Adipose tissue (tissue), 3 donors: ENCODE data around the gene GDI1. TPM values are rescaled to one million over a fixed set of nuclear protein-coding genes. Genes with fewer than 3 reads are reported as not detected.

Source experiments
- H3K27ac ChIP-seq: one replicate; pipeline ENCODE4 v1.5.1; 2013; ENCODE audit warnings: low read depth, low read length
- WGBS, 3 donors: extraction: QIAGEN DNeasy Blood & Tissue Kit; methylation state at CpG; one replicate each; pipeline ENCODE4 v1.1.7; 2013; 5-methylcytosine and 5-hydroxymethylcytosine counted together
- polyA plus RNA-seq, 3 donors: library from polyadenylated mRNA; stranded (reverse); fragments of 200-250 nt; gene quantifications; one replicate each; pipeline ENCODE4 v1.2.3, GENCODE V29; 2013
- donor health status: healthy with polysubstance abuse.
- donor health status: Bipolar disorder and iron deficiency.
- donor health status: healthy.

Gene GDI1
- polyA plus RNA-seq, 3 donors: 50.7 to 95.3 (median 94.8) TPM

DNA sequence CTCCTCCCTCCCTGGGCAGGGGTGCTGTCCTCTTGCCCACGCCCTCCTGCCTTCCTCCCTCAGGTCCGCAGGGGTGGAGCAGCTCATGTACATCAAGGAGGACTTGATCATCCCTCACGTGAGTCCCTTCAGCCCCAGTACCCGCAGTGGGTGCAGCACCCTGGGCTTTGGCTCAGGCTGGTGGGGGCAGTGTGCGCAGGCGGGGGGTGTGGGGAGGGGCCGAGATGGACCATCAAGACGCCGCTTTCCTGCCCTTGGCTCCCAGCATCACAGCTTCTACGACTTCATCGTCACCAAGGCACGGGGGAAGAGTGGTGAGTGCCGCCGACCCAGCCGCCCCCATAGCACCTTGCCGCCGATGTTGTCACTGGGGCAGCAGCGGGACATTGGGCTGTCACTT, 12.7 kb downstream of the GDI1 start:
- WGBS, 3 donors: 87 to 94% (median 89%) methylated on average over 12 to 18 of the region's 18 CpGs

DNA sequence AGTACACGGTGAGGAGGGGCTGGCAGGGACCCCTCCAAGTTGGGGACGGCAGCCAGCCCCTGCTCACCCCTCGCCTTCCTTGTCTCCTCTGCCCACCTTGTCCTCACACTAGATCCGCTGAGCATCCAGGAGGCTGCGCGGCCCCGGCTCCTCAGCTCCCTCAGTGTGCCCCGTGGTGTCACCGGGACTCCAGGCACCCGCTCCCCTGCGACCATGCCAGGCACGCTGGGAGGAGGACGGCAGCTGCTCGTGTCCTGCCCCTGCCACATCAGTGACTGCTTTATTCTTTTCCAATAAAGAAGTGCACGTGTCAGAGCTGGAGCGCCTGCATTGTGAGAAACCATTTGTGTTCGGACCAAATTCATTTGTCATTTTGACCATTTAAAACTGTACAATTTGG, 13.4 kb downstream of the GDI1 start:
- 89 to 98% (median 94%) methylated on average over 15 to 17 of the region's 17 CpGs for whole genome bisulfite sequencing, 3 donors
- no peak overlapping the region for H3K27ac ChIP-seq

More for the DNA sequence above, 12.7 kb downstream of the GDI1 start:
- no peak overlapping the region for H3K27ac ChIP-seq

DNA sequence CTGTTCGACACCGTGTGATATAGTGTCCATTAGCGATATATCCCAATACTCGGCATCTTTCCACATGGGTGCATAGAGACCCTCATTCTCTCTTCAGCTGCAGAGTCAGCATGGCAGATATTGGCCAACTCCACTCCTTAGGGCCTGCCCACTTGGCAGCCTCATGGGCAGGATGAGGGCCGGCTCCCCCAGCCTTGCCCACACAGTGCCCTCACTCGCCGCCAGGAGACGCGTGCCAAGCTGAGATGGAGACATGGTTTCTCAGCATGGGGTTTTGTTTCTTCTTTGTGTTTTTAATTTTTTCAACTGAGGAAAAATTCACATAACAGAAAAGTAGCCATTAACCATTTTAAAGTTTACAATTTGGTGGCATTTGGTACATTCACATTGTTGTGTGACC, 15.9 kb downstream of the GDI1 start:
- no peak overlapping the region for H3K27ac ChIP-seq
- WGBS, 3 donors: 89 to 90% (median 89%) methylated on average over 9 of the region's 9 CpGs

DNA sequence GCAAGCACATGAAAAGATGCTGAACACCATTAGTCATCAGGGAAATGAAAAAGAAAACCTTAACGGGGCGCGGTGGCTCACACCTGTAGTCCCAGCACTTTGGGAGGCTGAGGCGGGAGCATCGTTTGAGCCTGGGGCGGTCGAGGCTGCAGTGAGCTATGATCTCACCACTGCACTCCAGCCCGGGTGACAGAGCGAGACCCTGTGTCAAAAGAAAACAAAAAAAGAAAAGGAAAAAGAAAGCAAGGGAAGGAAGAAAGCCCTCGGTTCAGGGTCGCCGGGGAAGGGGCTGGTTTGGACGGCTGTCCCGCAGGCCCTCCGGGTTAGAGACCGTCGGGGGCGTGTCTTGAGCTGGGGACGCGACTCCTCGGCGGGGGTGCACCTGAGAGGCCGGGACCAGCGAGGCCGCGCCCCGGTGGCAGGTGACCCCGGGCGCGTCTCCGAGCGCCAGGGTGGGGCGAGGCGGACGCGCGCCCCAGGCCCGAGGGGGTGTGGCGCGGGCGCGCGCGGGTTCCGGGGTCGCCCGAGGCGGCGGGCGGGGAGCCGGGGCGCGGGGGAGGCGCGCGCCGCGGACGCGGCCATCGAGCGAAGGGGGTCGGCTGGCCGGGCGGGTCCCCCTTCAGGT, 20.6 kb downstream of the GDI1 start:
- WGBS, 3 donors: 4 to 30% (median 5%) methylated on average over 22 to 60 of the region's 65 CpGs
- H3K27ac ChIP-seq: no peak overlapping the region

DNA sequence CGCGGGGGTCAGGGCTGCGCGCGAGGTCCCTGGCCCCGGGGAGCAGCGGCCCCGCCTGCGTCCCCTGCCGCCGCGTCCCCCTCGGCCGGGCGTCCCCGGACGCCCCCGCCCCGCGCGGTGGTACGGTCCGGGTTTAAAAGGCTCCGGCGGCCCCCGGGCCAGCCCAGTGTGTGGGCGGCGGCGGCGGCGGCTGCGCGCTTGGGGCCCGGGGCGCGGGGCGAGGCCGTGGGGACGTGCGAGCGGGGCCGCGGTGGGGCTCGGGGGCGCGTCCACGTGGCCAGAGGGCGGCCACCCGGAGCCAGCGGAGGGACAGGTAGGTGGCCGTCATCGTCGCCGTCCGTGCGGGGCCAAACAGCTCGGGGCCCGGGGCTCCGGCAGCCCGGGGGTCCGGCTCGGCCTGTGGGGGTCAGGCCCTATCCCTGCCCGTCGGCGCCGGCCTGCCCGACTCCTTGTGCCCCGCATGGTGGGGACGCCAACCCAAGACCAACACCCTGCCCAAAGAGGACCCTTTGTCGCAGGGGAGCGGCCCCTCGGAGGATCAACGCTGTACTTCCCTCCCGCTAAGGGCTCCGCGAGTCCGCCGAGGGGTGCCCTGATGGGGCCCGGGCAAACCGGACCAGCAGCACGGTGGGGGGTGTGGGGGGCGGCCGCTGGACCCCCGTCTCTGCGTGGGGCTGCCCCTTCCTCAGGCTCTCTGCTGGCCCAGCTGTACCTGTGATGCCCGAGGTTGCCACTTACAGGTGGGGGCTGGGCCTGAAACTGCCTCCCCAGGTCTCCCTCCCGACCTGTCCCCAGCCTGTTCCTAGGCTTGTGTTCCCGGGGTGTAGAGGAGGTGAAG, 21.4 kb downstream of the GDI1 start, which contains the start of gene PLXNA3:
PLXNA3 (plus strand) TSS at position 166 of the 838 bp plus-strand sequence. CDS start 1,903 bp downstream, outside the sequence.
- 0 to 30% (median 1%) methylated on average over 32 to 65 of the region's 88 CpGs for WGBS, 3 donors
- H3K27ac ChIP-seq: no peak within 1 kb of the TSS

DNA sequence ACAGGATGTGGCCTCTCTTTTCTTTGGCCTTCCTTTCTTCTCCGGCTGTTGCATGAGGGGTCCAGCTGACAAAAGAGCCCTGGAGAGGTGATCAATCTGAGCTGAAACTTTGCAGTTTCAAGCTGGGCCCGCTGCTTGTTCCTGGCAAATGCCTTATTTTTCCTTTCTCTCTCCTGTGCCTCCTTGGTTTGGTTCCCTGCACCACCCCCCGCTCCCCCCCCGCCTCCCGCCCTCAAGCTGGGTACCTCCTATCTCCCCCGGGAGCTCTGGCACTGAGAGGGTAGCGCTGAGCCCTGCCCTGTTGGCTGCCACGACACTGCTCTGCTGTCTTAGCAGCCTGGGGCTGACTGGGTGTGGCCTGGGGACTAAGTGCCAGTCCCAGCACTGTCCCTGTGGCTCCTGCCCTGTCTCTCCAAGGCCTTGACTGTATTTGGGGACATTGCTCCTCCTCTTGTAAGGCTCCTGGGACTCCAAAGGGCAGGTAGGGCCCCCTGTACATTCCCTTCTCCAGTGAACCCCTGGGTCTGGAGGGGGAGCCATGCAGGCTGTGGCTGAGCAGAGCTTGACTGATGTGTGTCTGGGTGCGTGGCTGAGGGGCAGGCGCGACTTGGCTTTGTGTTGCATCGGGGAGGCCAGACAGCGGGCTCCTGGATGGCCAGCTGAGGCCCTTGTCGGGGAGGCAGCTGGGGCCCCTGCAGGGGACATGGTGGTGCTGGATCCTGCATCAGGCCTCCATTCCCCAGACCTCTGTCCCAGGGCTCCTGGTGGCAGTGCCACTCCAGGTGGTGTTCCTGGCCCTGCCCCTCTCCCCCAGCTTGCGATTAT, 22.2 kb downstream of the GDI1 start:
- no peak overlapping the region for H3K27ac ChIP-seq
- 28 to 45% (median 44%) methylated on average over 8 to 12 of the region's 15 CpGs for WGBS, 3 donors

DNA sequence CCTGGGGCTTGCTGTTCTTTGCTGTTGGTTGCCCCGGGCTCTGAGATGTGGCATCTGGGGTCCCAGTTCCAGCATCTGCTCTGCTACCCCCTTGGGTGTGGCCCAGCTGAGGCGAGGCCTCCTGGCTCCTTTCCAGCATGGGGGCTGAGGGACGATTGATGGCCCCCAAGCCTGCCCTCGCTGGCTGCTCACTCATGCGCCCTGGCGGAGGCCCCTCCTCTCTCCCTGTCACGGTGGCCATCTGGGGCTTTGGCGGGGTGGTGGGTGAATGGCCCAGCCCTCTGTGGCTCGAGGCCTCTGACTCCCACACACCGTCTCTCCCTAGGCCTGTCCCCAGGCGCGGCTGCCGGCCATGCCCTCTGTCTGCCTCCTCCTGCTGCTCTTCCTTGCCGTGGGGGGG, 22.9 kb downstream of the GDI1 start:
- WGBS, 3 donors: 63 to 80% (median 66%) methylated on average over 5 to 14 of the region's 14 CpGs
- H3K27ac ChIP-seq: no peak overlapping the region

DNA sequence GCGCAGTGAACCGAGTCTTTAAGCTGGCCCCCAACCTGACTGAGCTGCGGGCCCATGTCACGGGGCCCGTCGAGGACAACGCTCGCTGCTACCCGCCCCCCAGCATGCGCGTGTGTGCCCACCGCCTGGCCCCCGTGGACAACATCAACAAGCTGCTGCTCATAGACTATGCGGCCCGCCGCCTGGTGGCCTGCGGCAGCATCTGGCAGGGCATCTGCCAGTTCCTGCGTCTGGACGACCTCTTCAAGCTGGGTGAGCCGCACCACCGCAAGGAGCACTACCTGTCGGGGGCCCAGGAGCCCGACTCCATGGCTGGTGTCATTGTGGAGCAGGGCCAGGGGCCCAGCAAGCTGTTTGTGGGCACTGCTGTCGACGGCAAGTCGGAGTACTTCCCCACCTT, 23.4 kb downstream of the GDI1 start:
- WGBS, 3 donors: 86 to 90% (median 86%) methylated on average over 17 to 26 of the region's 26 CpGs

DNA sequence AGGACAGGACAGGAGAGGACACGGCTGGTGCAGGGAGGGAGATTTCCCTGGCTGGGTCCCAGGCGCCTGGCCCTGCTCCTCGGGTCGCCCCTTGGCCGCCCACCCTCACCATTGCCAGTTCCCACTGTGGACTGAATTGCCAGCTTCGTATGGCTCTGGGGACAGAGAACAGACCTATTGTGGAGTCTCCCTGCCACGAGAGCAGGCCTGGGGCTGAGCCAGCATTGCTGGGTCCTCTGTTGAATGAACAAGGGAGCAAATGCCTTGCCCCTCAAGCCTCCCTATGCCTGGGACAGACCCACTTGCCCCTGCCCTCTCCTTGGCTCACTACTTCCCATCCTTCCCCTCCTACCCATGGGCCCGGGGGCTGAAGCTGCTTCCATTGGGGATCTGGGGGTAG, 25.4 kb downstream of the GDI1 start:
- 82 to 90% (median 83%) methylated on average over 2 to 8 of the region's 8 CpGs for WGBS, 3 donors
- no peak overlapping the region for H3K27ac ChIP-seq

More for the DNA sequence above, 23.4 kb downstream of the GDI1 start:
- H3K27ac ChIP-seq: no peak overlapping the region

DNA sequence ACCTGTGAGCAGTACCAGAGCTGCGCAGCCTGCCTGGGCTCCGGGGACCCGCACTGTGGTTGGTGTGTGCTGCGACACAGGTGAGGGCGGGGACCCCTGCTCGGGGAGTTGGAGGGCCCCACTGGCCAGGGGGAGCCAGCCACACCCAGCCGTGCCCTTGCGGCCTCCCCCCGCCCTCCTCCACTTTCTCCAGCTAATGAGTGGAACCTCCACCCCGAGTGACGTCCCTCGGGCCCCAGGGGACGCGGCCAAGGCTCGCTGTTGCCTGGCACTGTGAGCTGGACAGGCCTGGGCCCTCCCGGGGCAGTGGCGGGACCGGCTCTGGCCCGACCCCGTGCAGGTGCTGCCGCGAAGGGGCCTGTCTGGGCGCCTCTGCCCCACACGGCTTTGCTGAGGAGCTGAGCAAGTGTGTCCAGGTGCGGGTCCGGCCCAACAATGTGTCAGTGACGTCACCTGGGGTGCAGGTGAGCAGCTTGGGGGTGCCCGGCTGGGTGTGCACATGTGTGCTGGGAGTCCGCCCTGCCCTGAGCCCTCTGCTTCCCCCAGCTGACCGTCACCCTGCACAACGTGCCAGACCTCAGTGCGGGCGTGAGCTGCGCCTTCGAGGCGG, 26.8 kb downstream of the GDI1 start:
- 91 to 94% (median 94%) methylated on average over 19 to 36 of the region's 36 CpGs for WGBS, 3 donors
- no peak overlapping the region for H3K27ac ChIP-seq

DNA sequence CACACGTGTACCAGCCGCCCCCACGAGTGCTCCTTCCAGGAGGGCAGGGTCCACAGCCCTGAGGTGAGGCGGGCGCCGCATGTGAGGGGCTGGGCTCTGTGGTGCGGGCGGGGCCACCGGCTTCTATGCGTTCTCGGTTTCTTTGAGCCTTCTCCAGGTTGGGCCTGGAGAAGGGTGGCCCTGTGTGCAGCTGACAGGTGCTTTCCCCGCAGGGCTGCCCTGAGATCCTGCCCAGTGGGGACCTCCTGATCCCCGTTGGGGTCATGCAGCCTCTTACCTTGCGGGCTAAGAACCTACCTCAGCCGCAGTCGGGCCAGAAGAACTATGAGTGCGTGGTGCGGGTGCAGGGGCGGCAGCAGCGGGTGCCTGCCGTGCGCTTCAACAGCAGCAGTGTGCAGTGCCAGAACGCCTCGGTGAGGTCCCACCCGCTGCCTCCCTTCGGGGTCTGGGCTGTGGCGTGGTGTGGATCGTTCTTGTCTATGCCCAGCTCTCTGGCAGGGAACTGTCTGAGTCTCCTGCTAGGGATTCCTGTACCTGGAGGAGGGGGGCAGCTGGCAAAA, 27.9 kb downstream of the GDI1 start:
- H3K27ac ChIP-seq: no peak overlapping the region
- 91 to 97% (median 93%) methylated on average over 18 to 28 of the region's 28 CpGs for WGBS, 3 donors

DNA sequence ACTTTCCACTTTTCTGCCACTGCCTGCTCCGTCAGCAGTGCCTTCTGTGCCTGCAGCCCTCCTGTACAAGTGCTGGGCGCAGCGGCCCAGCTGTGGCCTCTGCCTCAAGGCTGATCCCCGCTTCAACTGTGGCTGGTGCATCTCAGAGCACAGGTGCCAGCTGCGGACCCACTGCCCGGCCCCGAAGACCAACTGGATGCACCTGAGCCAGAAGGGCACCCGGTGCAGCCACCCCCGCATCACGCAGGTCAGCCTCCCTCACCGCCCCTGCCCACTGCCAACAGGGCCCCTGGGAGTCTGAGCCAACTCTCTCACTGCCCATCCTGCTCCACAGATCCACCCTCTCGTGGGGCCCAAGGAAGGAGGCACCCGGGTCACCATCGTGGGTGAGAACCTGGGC, 28.6 kb downstream of the GDI1 start:
- WGBS, 3 donors: 91 to 95% (median 95%) methylated on average over 9 to 14 of the region's 14 CpGs
- no peak overlapping the region for H3K27ac ChIP-seq

DNA sequence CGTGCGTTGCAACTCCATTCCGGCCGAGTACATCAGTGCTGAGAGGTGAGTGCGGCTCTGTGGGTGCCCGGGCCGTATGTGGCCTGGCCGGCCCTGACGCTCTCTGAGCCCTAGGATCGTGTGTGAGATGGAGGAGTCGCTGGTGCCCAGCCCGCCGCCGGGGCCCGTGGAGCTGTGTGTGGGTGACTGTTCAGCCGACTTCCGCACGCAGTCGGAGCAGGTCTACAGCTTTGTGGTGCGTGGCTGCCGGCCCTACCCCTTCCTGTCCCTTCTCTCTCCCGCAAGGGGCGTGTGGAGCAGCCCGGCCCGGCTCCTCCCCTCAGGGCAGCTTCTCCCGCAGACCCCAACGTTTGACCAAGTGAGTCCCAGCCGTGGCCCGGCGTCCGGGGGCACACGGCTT, 29.1 kb downstream of the GDI1 start:
- WGBS, 3 donors: 93 to 94% (median 94%) methylated on average over 19 to 32 of the region's 32 CpGs
- no peak overlapping the region for H3K27ac ChIP-seq

DNA sequence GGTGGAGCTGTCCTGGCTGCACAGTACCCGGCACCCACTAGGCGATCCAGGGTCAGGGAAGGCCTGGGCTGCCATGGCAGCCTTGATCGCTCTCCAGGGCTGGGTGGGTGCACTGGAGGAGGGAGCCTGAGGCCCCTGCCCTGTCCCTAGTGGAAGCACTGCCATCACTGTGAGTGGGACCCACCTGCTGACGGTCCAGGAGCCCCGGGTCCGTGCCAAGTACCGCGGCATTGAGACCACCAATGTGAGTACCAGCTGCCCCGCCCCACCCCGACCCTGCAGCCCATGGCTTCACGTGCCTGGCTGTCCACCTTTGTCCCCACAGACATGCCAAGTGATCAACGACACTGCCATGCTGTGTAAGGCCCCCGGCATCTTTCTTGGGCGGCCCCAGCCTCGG, 30.0 kb downstream of the GDI1 start:
- WGBS, 3 donors: 92 to 100% (median 94%) methylated on average over 7 to 15 of the region's 15 CpGs
- no peak overlapping the region for H3K27ac ChIP-seq

DNA sequence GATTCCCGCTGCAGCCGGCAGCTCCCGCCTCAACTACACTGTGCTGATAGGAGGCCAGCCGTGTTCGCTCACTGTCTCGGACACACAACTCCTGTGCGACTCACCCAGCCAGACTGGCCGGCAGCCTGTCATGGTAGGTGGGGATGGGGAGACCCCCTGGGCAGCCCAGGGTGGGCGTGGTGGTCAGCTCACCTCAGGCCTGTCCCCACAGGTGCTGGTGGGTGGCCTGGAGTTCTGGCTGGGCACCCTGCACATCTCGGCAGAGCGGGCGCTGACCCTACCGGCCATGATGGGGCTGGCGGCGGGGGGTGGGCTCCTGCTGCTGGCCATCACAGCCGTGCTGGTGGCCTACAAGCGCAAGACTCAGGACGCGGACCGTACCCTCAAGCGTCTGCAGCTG, 30.6 kb downstream of the GDI1 start:
- H3K27ac ChIP-seq: no peak overlapping the region
- 95 to 99% (median 96%) methylated on average over 10 to 21 of the region's 21 CpGs for WGBS, 3 donors

DNA sequence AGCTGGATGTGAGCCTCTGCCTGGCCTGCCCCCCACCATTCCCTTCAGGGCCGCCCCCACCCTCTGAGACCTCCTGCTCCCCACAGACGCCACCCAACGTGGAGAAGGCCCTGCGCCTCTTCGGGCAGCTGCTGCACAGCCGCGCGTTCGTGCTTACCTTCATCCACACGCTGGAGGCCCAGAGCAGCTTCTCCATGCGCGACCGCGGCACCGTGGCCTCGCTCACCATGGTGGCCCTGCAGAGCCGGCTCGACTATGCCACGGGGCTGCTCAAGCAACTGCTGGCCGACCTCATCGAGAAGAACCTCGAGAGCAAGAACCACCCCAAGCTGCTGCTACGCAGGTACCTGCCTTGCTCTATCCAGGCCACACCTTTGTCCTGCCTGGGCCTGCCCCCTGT, 31.3 kb downstream of the GDI1 start:
- H3K27ac ChIP-seq: no peak overlapping the region
- 95% methylated on average over 13 to 23 of the region's 23 CpGs for WGBS, 3 donors

DNA sequence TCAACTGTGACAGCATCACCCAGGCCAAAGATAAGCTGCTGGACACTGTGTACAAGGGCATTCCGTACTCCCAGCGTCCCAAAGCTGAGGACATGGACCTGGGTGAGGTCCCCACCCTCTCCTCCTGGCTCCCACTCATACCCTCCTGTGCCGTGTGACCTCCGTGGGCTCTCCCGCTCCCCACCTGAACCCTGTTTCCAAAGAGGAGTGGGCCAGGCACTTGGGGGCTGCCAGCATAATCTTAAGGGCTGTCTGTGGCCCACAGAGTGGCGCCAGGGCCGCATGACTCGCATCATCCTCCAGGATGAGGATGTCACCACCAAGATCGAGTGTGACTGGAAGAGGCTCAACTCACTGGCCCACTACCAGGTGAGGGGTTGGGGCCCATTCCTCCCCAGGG, 32.2 kb downstream of the GDI1 start:
- 89 to 90% (median 89%) methylated on average over 4 to 9 of the region's 9 CpGs for WGBS, 3 donors

DNA sequence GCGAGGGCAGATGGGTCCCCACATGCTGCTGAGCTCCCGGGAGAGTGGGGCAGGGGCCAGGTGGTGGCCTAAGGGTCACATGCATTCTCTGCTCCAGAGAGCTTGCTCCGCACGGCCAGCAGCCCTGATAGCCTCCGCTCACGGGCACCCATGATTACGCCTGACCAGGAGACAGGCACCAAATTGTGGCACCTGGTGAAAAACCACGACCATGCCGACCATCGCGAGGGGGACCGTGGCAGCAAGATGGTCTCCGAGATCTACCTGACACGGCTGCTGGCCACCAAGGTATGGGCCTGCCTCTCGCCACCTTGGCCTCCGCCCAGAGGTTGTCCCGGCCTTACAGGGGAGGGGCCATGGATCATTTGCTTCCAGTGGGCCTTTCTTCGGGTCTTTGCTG, 32.9 kb downstream of the GDI1 start:
- no peak overlapping the region for H3K27ac ChIP-seq
- WGBS, 3 donors: 94% methylated on average over 12 to 18 of the region's 18 CpGs

More for the DNA sequence above, 32.2 kb downstream of the GDI1 start:
- H3K27ac ChIP-seq: no peak overlapping the region
